ENCODE data around the gene IL32. TPM values are rescaled to one million over a fixed set of nuclear protein-coding genes. Genes with fewer than 3 reads are reported as not detected.

The IL32 gene
- total and polyA plus RNA-seq, 9 of the 15 experiments (the other 6 are each of a cell fraction or from before 2014, with no cell fraction given), result 0.21 to 2.2 (median 0.37) TPM; not detected in 3

GRCh38 chr16:3084969-3085670 lies 19.7 kb downstream of the IL32 start (continued):
- TF ChIP-seq ZNF431 (CRISPR knock-in tag; IDR thresholded peaks at IDR 0.05) (peak; percentile 99), TAL1 (IDR thresholded peaks at IDR 0.05) (peak; percentile 61), CBFA2T3 (IDR thresholded peaks at IDR 0.05) (peak; percentile 55), BRD4 (IDR thresholded peaks at IDR 0.05) (no peak)

GRCh38 chr16:3085868-3086595 lies 20.6 kb downstream of the IL32 start:
- BruUV-seq (replicated peaks), result no TSS peak
- H3K9ac ChIP-seq (ENCODE audit: insufficient read depth in 1 of 2, low read depth in 2 of 2, low read length in 2 of 2), result peak overlapping the region in 1 of 2 experiments; percentile 84; a peak in 2 of 4 replicates
- in situ Hi-C loops (cut with MboI) (no loop called here), intact Hi-C loops (cut with micrococcal nuclease) (no loop called here)
- ATAC-seq (no peak), FAIRE-seq (no peak), DNase-seq (ENCODE audit: extremely low read depth in 1 of 4, low spot score in 3 of 4) (no peak)
- H3K4me1 ChIP-seq (replicated peaks in 1 of 2; ENCODE audit: control insufficient read depth in 2 of 2, insufficient read depth in 2 of 2, low read length in 2 of 2), result peaks cover 19 to 52% of the 10 kb centered on the region in 2 experiments
- no peaks in the 10 kb centered on the region for H4K20me1 ChIP-seq (replicated peaks; ENCODE audit: control insufficient read depth, insufficient read depth, low read length)
- H3K27ac ChIP-seq (ENCODE audit: extremely low read depth, low read depth, low read length), result no peak overlapping the region
- H3K9me3 ChIP-seq (replicated peaks; ENCODE audit: control insufficient read depth, insufficient read depth, low read depth, low read length), result no peaks in the 10 kb centered on the region
- no peak overlapping the region for H3K4me3 ChIP-seq
- peaks cover 0 to 15% of the 10 kb centered on the region in 2 experiments; a peak in 3 of 5 replicates for H3K27me3 ChIP-seq (ENCODE audit: control insufficient read depth in 2 of 2, insufficient read depth in 2 of 2, low read length in 2 of 2)
- no peak for TF ChIP-seq ZBTB8A (IDR thresholded peaks at IDR 0.05; ENCODE audit: partially characterized antibody)
- no peak for TF ChIP-seq GABPB2 (CRISPR knock-in tag; conservative IDR thresholded peaks at IDR 0.05)
- no peak for TF ChIP-seq GATAD2B (IDR thresholded peaks at IDR 0.05; ENCODE audit: borderline replicate concordance)
- no peak for TF ChIP-seq FOXA3 (CRISPR knock-in tag; conservative IDR thresholded peaks at IDR 0.05 in 1 of 2, IDR thresholded peaks at IDR 0.05 in 1 of 2)
- no peak for TF ChIP-seq SNRNP70 (optimal IDR thresholded peaks at IDR 0.05; ENCODE audit: low read depth, low read length)
- ChIA-PET CTCF (ENCODE audit: low intra/inter-chr PET ratio) (no interaction called here), POLR2A (interaction anchor here (1.2 kb wide), 1 partner anchor 26 kb away, joined by 3 read pairs; no protein-coding TSS in a partner anchor)
- no peak overlapping the region for H3K4me2 ChIP-seq (ENCODE audit: insufficient read depth, low read length)
- no peak overlapping the region for H2AFZ ChIP-seq (ENCODE audit: low read depth, low read length)
- no peaks in the 10 kb centered on the region for H3K36me3 ChIP-seq (ENCODE audit: control insufficient read depth, insufficient read depth, low read length)
- WGBS (ENCODE audit: insufficient coverage, low coverage, missing lambda C conversion rate), result 85% methylated on average over 17 of the region's 17 CpGs
- H3K79me2 ChIP-seq (ENCODE audit: control insufficient read depth, insufficient read depth, low read length), result no peaks in the 10 kb centered on the region
- H3K9me1 ChIP-seq (ENCODE audit: control insufficient read depth, insufficient read depth, low read length), result no peaks in the 10 kb centered on the region
